CD14-positive monocyte (primary cell): Measurements from ENCODE around the gene FGD1. TPM values are rescaled to one million over a fixed set of nuclear protein-coding genes. Genes with fewer than 3 reads are reported as not detected.
"Not testable (repeated sequence)": the region's sequence is repeated elsewhere in the genome, so short reads cannot be mapped to it uniquely, and the experiment has no call there.

Source experiments
- DNase-seq, 3 donors: peaks; one replicate each; pipeline ENCODE4 v3.0.0-alpha.2; 2011 to 2022
- H2AFZ ChIP-seq: 2 replicates; pipeline ENCODE4 v1.6.0; 2012; ENCODE audit warnings: mild to moderate bottlenecking, low read depth, low read length, inconsistent platforms; ENCODE audit not compliant: insufficient read depth, poor library complexity, severe bottlenecking
- H3K27ac ChIP-seq, 2 donors: 1 replicate in 1 of 2; 2 replicates in 1 of 2; pipeline ENCODE4 v1.5.1; 2012 to 2013; ENCODE audit warnings: low read length in 2 of 2, control low read depth in 1 of 2, inconsistent platforms in 1 of 2, low read depth in 1 of 2, mild to moderate bottlenecking in 1 of 2
- H3K27me3 ChIP-seq, 2 donors: one replicate each; pipeline versions ENCODE4 v1.6.0 to v1.6.1; 2011 to 2013; ENCODE audit warnings: low read length in 2 of 2; ENCODE audit not compliant: control insufficient read depth in 2 of 2, insufficient read depth in 2 of 2
- H3K36me3 ChIP-seq, 2 donors: replicated peaks in 1 of 2; 1 replicate in 1 of 2; 2 replicates in 1 of 2; pipeline versions ENCODE4 v1.5.1 to v1.6.1; 2012 to 2013; ENCODE audit warnings: low read length in 2 of 2, control low read depth in 1 of 2, inconsistent platforms in 1 of 2, mild to moderate bottlenecking in 1 of 2; ENCODE audit not compliant: insufficient read depth in 2 of 2, control insufficient read depth in 1 of 2
- H3K4me1 ChIP-seq, 2 donors: 1 replicate in 1 of 2; 2 replicates in 1 of 2; pipeline versions ENCODE4 v1.5.1 to v1.6.1; 2012 to 2013; ENCODE audit warnings: low read length in 2 of 2, control low read depth in 1 of 2, inconsistent platforms in 1 of 2, mild to moderate bottlenecking in 1 of 2, moderate library complexity in 1 of 2; ENCODE audit not compliant: insufficient read depth in 2 of 2, control insufficient read depth in 1 of 2
- H3K4me2 ChIP-seq: replicated peaks from 2 replicates; pipeline ENCODE3; 2012; ENCODE audit warnings: low read length, moderate library complexity, mild to moderate bottlenecking; ENCODE audit not compliant: poor library complexity, severe bottlenecking; ENCODE audit errors: extremely low read depth
- H3K4me3 ChIP-seq, 3 experiments: fragments of 200-600 bp in 1 of 3; sonication (generic) in 1 of 3; replicated peaks in 1 of 3; 1 replicate in 2 of 3; 2 replicates in 1 of 3; pipeline ENCODE4 v1.5.1; 2011 to 2013; ENCODE audit warnings: low read length in 3 of 3, mild to moderate bottlenecking in 3 of 3, control low read depth in 2 of 3, low read depth in 2 of 3, inconsistent platforms in 1 of 3, moderate library complexity in 1 of 3
- H3K79me2 ChIP-seq: 2 replicates; pipeline ENCODE4 v1.6.0; 2012; ENCODE audit warnings: mild to moderate bottlenecking, control low read depth, inconsistent platforms, low read length, moderate library complexity; ENCODE audit not compliant: insufficient read depth
- H3K9ac ChIP-seq: 2 replicates; pipeline ENCODE4 v1.6.0; 2017; ENCODE audit warnings: low read length, mild to moderate bottlenecking; ENCODE audit not compliant: insufficient read depth, poor library complexity, severe bottlenecking
- H3K9me3 ChIP-seq, 2 donors: replicated peaks in 1 of 2; 1 replicate in 1 of 2; 2 replicates in 1 of 2; pipeline versions ENCODE4 v1.5.1 to v1.6.1; 2012 to 2013; ENCODE audit warnings: low read length in 2 of 2, control low read depth in 1 of 2; ENCODE audit not compliant: control insufficient read depth in 1 of 2, insufficient read depth in 1 of 2
- H4K20me1 ChIP-seq: 2 replicates; pipeline ENCODE4 v1.6.0; 2012; ENCODE audit warnings: mild to moderate bottlenecking, low read length, control low read depth, moderate library complexity; ENCODE audit not compliant: insufficient read depth
- H3K27ac Mint-ChIP-seq, 7 donors: one replicate each; pipeline ENCODE4 v1.8.0; 2020; ENCODE audit warnings: mild to moderate bottlenecking in 7 of 7, mixed read lengths in 7 of 7, moderate library complexity in 6 of 7, inconsistent platforms in 2 of 7
- H3K27me3 Mint-ChIP-seq, 3 donors: one replicate each; pipeline ENCODE4 v1.8.0; 2021 to 2022; ENCODE audit warnings: low read depth in 3 of 3, mild to moderate bottlenecking in 3 of 3, mixed read lengths in 3 of 3, moderate library complexity in 3 of 3, inconsistent platforms in 1 of 3
- H3K36me3 Mint-ChIP-seq, 2 donors: one replicate each; pipeline ENCODE4 v1.8.0; 2020; ENCODE audit warnings: mixed read lengths in 2 of 2, inconsistent platforms in 1 of 2, mild to moderate bottlenecking in 1 of 2
- H3K4me1 Mint-ChIP-seq: one replicate; pipeline ENCODE4 v1.8.0; 2020; ENCODE audit warnings: mild to moderate bottlenecking, mixed read lengths
- H3K4me3 Mint-ChIP-seq, 2 donors: one replicate each; pipeline ENCODE4 v1.8.0; 2020; ENCODE audit warnings: mild to moderate bottlenecking in 2 of 2, mixed read lengths in 2 of 2, moderate library complexity in 1 of 2
- H3K9me3 Mint-ChIP-seq, 7 donors: one replicate each; pipeline ENCODE4 v1.8.0; 2020 to 2022; ENCODE audit warnings: mixed read lengths in 7 of 7, mild to moderate bottlenecking in 6 of 7, moderate library complexity in 6 of 7, inconsistent platforms in 2 of 7
- CTCF ChIP-seq: fragments of 200-600 bp; IDR thresholded peaks from one replicate; pipeline ENCODE4 v1.8.0; 2022; ENCODE audit warnings: antibody characterized with exemption, mild to moderate bottlenecking
- WGBS: methylation state at CpG from one replicate; pipeline ENCODE4 v1.1.5; 2013; ENCODE audit warnings: missing lambda C conversion rate; ENCODE audit not compliant: insufficient coverage; 5-methylcytosine and 5-hydroxymethylcytosine counted together
- intact Hi-C, 2 donors: fragments of 100-400 bp; cut with micrococcal nuclease; formaldehyde crosslinking; loops; one replicate each; pipeline versions ENCODE4 v1.15.0 to v1.15.1; 2023
- polyA minus RNA-seq: library from RNA; depleted of rRNA, polyadenylated mRNA; stranded (reverse); fragments of >200 nt; gene quantifications from 2 replicates; pipeline ENCODE4 v1.2.3, GENCODE V29; 2012
- polyA plus RNA-seq, 3 donors: library from polyadenylated mRNA; depleted of rRNA in 1 of 3; unstranded in 2 of 3; stranded (reverse) in 1 of 3; fragments of 300-500 nt in 2 of 3; fragments of >200 nt in 1 of 3; fragmentation: Illumina TruSeq in 2 of 3; gene quantifications; 1 replicate in 2 of 3; 2 replicates in 1 of 3; pipeline ENCODE4 v1.2.3, GENCODE V29; 2012 to 2021
- total RNA-seq, 12 experiments: library from RNA in 1 of 12; stranded (reverse) in 1 of 12; fragments of 120-200 nt in 1 of 12; gene quantifications; one replicate each; pipeline ENCODE4 v1.2.4 and lab custom pipeline; 2013 to 2026; ENCODE audit warnings: mixed read lengths in 6 of 12, inconsistent platforms in 1 of 12

FGD1 gene
- not detected for total RNA-seq (2013)
- polyA plus RNA-seq, result under 1 TPM in 2 of 3 donors, not detected in 1; 0.05 to 0.18 TPM
- polyA minus RNA-seq, result not detected in 2 replicates
- 0 to 3.7 (median 0.03) reads per million in 11 experiments for total RNA-seq (lab: John Stamatoyannopoulos, UW)

DNA sequence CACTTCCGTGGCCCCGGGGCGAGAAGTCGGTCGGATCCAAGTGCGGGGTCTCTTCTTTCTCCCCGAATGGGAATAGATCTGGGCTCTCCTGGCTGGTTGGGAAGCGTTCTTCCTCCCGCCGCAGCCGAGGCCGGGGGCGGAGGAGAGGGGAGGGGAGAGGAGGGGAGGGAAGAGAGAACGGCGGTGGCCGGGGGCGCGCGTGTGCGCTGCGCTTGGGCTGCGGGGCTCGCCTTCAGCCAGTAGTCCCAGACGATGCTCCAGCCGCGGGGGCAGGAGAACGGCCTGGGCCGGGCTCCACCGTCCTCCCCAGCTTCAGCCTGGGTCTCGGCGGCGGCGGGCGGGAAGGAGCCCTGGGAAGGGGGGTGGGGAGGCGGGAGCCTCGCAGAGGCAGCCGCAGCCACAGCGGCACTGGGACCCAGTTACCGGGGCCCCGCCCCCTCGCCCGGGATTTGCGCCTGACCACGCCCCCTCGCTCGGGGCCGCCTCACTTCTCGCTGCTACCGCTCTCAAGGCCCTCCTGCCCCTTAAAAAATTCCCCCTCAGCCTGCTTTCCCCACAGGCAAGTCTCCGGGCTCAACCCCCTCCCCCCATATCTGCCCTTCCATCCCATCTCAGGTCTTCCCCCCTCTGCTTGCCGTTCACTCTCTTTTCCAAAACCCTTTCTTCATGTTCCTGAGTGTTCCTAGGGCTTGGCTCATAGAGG, at the start of gene FGD1:
FGD1 (minus strand) TSS at position 421 of the 703 bp plus-strand sequence. CDS start 802 bp downstream, outside the sequence.
- H3K27me3 ChIP-seq, result peaks cover 6 to 32% of the 10 kb centered on the region in 2 donors
- Mint-ChIP-seq H3K4me1 (peaks cover 8% of the 10 kb centered on the region), H3K4me3 (peak within 1 kb of the TSS; percentile 69 to 83), H3K27me3 (peaks cover 32 to 53% (median 38%) of the 10 kb centered on the region in 3 donors), H3K27ac (peak within 1 kb of the TSS in 1 of 7 donors; percentile 62), H3K36me3 (peaks cover 0 to 2% of the 10 kb centered on the region in 2 donors), H3K9me3 (peaks cover 0 to 6% (median 3%) of the 10 kb centered on the region in 7 donors)
- H3K4me3 ChIP-seq, result peak within 1 kb of the TSS in 2 of 3 experiments; percentile 1 to 60
- no peak within 1 kb of the TSS for H3K27ac ChIP-seq
- peak within 1 kb of the TSS; percentile 15 for H3K9ac ChIP-seq
- no peaks in the 10 kb centered on the region for H4K20me1 ChIP-seq
- 33% methylated on average over 2 of the region's 51 CpGs for WGBS
- H3K4me2 ChIP-seq, result peak within 1 kb of the TSS; percentile 65
- H3K36me3 ChIP-seq, result no peaks in the 10 kb centered on the region
- peaks cover 0 to 4% of the 10 kb centered on the region in 2 donors for H3K9me3 ChIP-seq
- no peak for TF ChIP-seq CTCF
- H3K4me1 ChIP-seq, result peaks cover 0 to 8% of the 10 kb centered on the region in 2 donors
- H2AFZ ChIP-seq, result peak within 1 kb of the TSS; percentile 53
- intact Hi-C loops, result no loop called here
- DNase-seq, result no peak
- no peaks in the 10 kb centered on the region for H3K79me2 ChIP-seq

DNA sequence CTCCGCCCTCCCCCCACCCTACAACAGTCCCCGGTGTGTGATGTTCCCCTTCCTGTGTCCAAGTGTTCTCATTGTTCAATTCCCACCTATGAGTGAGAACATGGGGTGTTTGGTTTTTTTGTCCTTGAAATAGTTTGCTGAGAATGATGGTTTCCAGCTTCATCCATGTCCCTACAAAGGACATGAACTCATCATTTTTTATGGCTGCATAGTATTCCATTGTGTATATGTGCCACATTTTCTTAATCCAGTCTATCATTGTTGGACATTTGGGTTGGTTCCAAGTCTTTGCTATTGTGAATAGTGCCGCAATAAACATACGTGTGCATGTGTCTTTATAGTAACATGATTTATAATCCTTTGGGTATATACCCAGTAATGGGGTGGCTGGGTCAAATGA, 46.2 kb upstream of the FGD1 start:
- H3K4me3 ChIP-seq, H3K27me3 Mint-ChIP-seq, H3K27ac Mint-ChIP-seq, H3K4me2 ChIP-seq, H3K9ac ChIP-seq, H2AFZ ChIP-seq, intact Hi-C loops, H3K27ac ChIP-seq, H3K9me3 Mint-ChIP-seq, H3K27me3 ChIP-seq, DNase-seq, H3K9me3 ChIP-seq, H4K20me1 ChIP-seq, H3K4me3 Mint-ChIP-seq, H3K4me1 ChIP-seq, H3K79me2 ChIP-seq, H3K4me1 Mint-ChIP-seq: not testable (repeated sequence)
- H3K36me3 Mint-ChIP-seq, result peaks cover 58 to 86% of the 10 kb centered on the region in 2 donors
- peaks cover 69 to 92% of the 10 kb centered on the region in 2 donors for H3K36me3 ChIP-seq
- no CpG with 5 or more reads among the region's 4 CpGs for WGBS
